Trophoblast cell (in vitro differentiated cells and primary cell): ENCODE data around the gene LGALSL.

Experiments used
- DNase-seq, 2 donors: peaks; one replicate each; pipeline ENCODE4 v3.0.0-alpha.2; 2016
- H2AFZ ChIP-seq: 2 replicates; pipeline ENCODE4 v1.6.1; 2013; ENCODE audit warnings: low read length, moderate library complexity, mild to moderate bottlenecking; ENCODE audit not compliant: insufficient read depth, poor library complexity
- H2AK5ac ChIP-seq: 2 replicates; pipeline ENCODE4 v1.6.1; 2013; ENCODE audit warnings: mild to moderate bottlenecking, low read length
- H2BK120ac ChIP-seq: 2 replicates; pipeline ENCODE4 v1.6.1; 2013; ENCODE audit warnings: low read length, mild to moderate bottlenecking, moderate library complexity; ENCODE audit not compliant: insufficient read depth, poor library complexity
- H2BK12ac ChIP-seq: 2 replicates; pipeline ENCODE4 v1.6.1; 2013; ENCODE audit warnings: mild to moderate bottlenecking, low read length, moderate library complexity
- H2BK5ac ChIP-seq: 2 replicates; pipeline ENCODE4 v1.6.1; 2013; ENCODE audit warnings: low read length, low read depth, moderate library complexity, mild to moderate bottlenecking; ENCODE audit not compliant: poor library complexity
- H3K14ac ChIP-seq: 2 replicates; pipeline ENCODE4 v1.6.1; 2013; ENCODE audit warnings: mild to moderate bottlenecking, low read length
- H3K18ac ChIP-seq: 2 replicates; pipeline ENCODE4 v1.6.1; 2013; ENCODE audit warnings: mild to moderate bottlenecking, low read length
- H3K23ac ChIP-seq: 2 replicates; pipeline ENCODE4 v1.6.1; 2013; ENCODE audit warnings: low read length
- H3K27ac ChIP-seq: 2 replicates; pipeline ENCODE4 v1.5.1; 2013; ENCODE audit warnings: low read depth, mild to moderate bottlenecking, inconsistent platforms, low read length, moderate library complexity
- H3K27me3 ChIP-seq: 2 replicates; pipeline ENCODE4 v1.6.1; 2013; ENCODE audit warnings: inconsistent platforms, mild to moderate bottlenecking, low read length, moderate library complexity; ENCODE audit not compliant: insufficient read depth
- H3K36me3 ChIP-seq, 2 experiments: 1 replicate in 1 of 2; 2 replicates in 1 of 2; pipeline ENCODE4 v1.6.1; 2013; ENCODE audit warnings: low read length in 2 of 2, mild to moderate bottlenecking in 2 of 2, moderate library complexity in 1 of 2; ENCODE audit not compliant: insufficient read depth in 2 of 2, control insufficient read depth in 1 of 2
- H3K4ac ChIP-seq: 2 replicates; pipeline ENCODE4 v1.6.1; 2013; ENCODE audit warnings: low read depth, mild to moderate bottlenecking, low read length, moderate library complexity
- H3K4me1 ChIP-seq, 2 experiments: 1 replicate in 1 of 2; 2 replicates in 1 of 2; pipeline ENCODE4 v1.6.1; 2013; ENCODE audit warnings: low read length in 2 of 2, mild to moderate bottlenecking in 2 of 2, moderate library complexity in 1 of 2; ENCODE audit not compliant: insufficient read depth in 2 of 2, control insufficient read depth in 1 of 2
- H3K4me2 ChIP-seq: 2 replicates; pipeline ENCODE4 v1.6.1; 2013; ENCODE audit warnings: inconsistent platforms, mild to moderate bottlenecking, low read length, moderate library complexity
- H3K4me3 ChIP-seq: 2 replicates; pipeline ENCODE4 v1.5.1; 2013; ENCODE audit warnings: mild to moderate bottlenecking, low read depth, low read length, inconsistent platforms
- H3K79me1 ChIP-seq: one replicate; pipeline ENCODE4 v1.6.1; 2013; ENCODE audit warnings: low read length
- H3K79me2 ChIP-seq: 2 replicates; pipeline ENCODE4 v1.6.1; 2013; ENCODE audit warnings: low read length, mild to moderate bottlenecking; ENCODE audit not compliant: control insufficient read depth, insufficient read depth, poor library complexity
- H3K9ac ChIP-seq: 2 replicates; pipeline ENCODE4 v1.6.1; 2013; ENCODE audit warnings: mild to moderate bottlenecking, low read length
- H3K9me3 ChIP-seq: 2 replicates; pipeline ENCODE4 v1.6.1; 2013; ENCODE audit warnings: low read depth, mild to moderate bottlenecking, control low read depth, inconsistent platforms, low read length; ENCODE audit not compliant: insufficient read depth
- H4K12ac ChIP-seq: 2 replicates; pipeline ENCODE4 v1.6.1; 2013; ENCODE audit warnings: low read depth, mild to moderate bottlenecking, low read length, moderate library complexity
- H4K8ac ChIP-seq: 2 replicates; pipeline ENCODE4 v1.6.1; 2013; ENCODE audit warnings: low read depth, mild to moderate bottlenecking, low read length, moderate library complexity
- H4K91ac ChIP-seq: one replicate; pipeline ENCODE4 v1.6.1; 2013; ENCODE audit warnings: low read depth, mild to moderate bottlenecking, low read length, moderate library complexity
- WGBS: extraction: QIAGEN DNeasy Blood & Tissue Kit; methylation state at CpG from one replicate; pipeline ENCODE4 v1.1.7; 2013; ENCODE audit warnings: missing lambda C conversion rate; ENCODE audit not compliant: insufficient read length, insufficient coverage; ENCODE audit errors: extremely low coverage; 5-methylcytosine and 5-hydroxymethylcytosine counted together

Gene LGALSL

DNA sequence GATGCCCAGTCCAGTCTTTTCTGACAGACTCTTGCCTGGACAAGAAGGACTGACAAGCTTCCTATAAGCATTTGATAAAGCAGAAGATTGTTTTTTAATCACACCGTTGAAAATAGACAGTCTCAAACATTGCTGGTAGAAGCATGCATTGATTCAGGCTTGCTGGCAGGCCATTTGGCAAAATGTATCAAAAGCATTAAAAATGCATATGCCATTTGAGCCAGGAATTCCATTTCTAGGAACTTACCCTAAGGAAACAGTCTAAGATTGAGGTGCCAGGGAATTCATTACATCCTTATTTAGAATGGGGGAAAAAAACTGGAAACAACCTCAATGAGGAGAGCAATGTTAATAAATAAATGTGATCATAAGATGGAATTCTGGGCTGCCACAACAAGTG is 20.7 kb downstream of the LGALSL start:
- H2BK12ac ChIP-seq = no peak overlapping the region
- WGBS = no CpG with 5 or more reads among the region's 1 CpG
- no peak overlapping the region for H3K27ac ChIP-seq

DNA sequence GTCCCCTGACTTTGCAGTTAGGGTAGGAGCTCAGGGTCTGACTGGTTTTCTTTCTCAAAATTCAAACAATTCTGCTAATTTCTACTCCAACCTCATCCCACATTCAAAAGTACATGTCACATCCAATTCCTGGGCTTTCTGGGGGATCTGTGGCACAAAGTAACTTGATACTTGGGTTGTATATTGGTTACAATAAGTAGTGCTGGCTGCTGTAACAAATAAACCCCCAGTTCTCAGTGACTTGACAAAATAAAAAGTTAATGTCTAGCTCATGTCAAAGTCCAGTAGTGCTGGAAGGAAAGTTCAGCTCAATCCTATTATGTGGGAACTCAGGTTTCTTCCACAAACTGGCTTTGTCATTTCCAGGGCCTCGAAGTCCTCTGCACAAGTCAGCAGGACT is 23.1 kb downstream of the LGALSL start:
- Histone ChIP-seq H3K4me1 (peaks cover 0 to 5% of the 10 kb centered on the region in 2 experiments), H3K4ac (no peak overlapping the region), H3K18ac (no peak overlapping the region), H2BK5ac (no peak overlapping the region), H3K4me3 (no peak overlapping the region), H3K4me2 (no peak overlapping the region), H3K79me2 (no peaks in the 10 kb centered on the region), H3K23ac (no peak overlapping the region), H2AFZ (no peak overlapping the region), H3K27ac (no peak overlapping the region), H4K91ac (no peak overlapping the region), H2BK12ac (no peak overlapping the region), H3K9ac (no peak overlapping the region), H3K27me3 (no peaks in the 10 kb centered on the region), H3K79me1 (peaks cover 2% of the 10 kb centered on the region), H4K12ac (no peak overlapping the region), H2BK120ac (no peak overlapping the region), H4K8ac (no peak overlapping the region), H2AK5ac (no peak overlapping the region), H3K14ac (no peak overlapping the region), H3K36me3 (no peaks in the 10 kb centered on the region), H3K9me3 (no peaks in the 10 kb centered on the region)
- no peak for DNase-seq
- no CpG with 5 or more reads among the region's 1 CpG for WGBS

More for the DNA sequence above, 20.7 kb downstream of the LGALSL start:
- Histone ChIP-seq H3K36me3 (no peaks in the 10 kb centered on the region), H3K4me1 (peaks cover 9 to 11% of the 10 kb centered on the region in 2 experiments), H3K14ac (no peak overlapping the region), H3K9me3 (no peaks in the 10 kb centered on the region), H2BK120ac (no peak overlapping the region), H4K8ac (no peak overlapping the region), H2AK5ac (no peak overlapping the region), H3K9ac (no peak overlapping the region), H3K4me2 (no peak overlapping the region), H3K4me3 (no peak overlapping the region), H3K27me3 (no peaks in the 10 kb centered on the region), H3K79me2 (no peaks in the 10 kb centered on the region), H3K4ac (no peak overlapping the region), H3K79me1 (peaks cover 2% of the 10 kb centered on the region), H2AFZ (no peak overlapping the region), H3K18ac (no peak overlapping the region), H4K12ac (no peak overlapping the region), H4K91ac (no peak overlapping the region), H3K23ac (no peak overlapping the region), H2BK5ac (no peak overlapping the region)
- DNase-seq = no peak

DNA sequence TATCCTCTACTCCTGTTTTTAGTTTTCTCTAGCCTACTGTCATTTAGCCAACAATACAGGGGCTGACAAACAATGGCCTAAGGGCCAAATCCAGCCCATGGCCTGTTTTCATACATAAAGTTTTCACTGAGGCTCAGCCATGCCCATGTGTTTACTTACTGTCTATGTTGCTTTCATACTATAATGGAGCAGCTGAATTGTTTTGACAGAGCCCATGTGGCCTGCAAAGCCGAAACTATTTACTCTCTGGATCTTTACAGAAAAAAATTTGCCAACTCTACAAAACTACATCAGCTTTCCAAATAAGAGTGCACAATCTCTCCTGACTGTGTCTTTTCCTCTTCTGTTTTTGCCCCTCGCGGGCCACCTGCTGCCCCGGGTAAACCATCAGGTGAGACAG is 24.0 kb downstream of the LGALSL start:
- Histone ChIP-seq H3K4me3 (no peak overlapping the region), H2BK5ac (no peak overlapping the region), H3K79me1 (peaks cover 2% of the 10 kb centered on the region), H4K8ac (no peak overlapping the region), H2AFZ (no peak overlapping the region), H2BK12ac (no peak overlapping the region), H2BK120ac (no peak overlapping the region), H3K4me1 (peaks cover 2 to 5% of the 10 kb centered on the region in 2 experiments), H3K4ac (no peak overlapping the region), H3K9me3 (no peaks in the 10 kb centered on the region), H2AK5ac (no peak overlapping the region), H3K79me2 (no peaks in the 10 kb centered on the region), H3K36me3 (no peaks in the 10 kb centered on the region), H3K27ac (no peak overlapping the region), H3K4me2 (no peak overlapping the region), H4K91ac (no peak overlapping the region), H4K12ac (no peak overlapping the region), H3K23ac (no peak overlapping the region), H3K14ac (no peak overlapping the region), H3K9ac (no peak overlapping the region), H3K27me3 (no peaks in the 10 kb centered on the region), H3K18ac (no peak overlapping the region)
- no CpG with 5 or more reads among the region's 4 CpGs for WGBS
- no peak for DNase-seq

DNA sequence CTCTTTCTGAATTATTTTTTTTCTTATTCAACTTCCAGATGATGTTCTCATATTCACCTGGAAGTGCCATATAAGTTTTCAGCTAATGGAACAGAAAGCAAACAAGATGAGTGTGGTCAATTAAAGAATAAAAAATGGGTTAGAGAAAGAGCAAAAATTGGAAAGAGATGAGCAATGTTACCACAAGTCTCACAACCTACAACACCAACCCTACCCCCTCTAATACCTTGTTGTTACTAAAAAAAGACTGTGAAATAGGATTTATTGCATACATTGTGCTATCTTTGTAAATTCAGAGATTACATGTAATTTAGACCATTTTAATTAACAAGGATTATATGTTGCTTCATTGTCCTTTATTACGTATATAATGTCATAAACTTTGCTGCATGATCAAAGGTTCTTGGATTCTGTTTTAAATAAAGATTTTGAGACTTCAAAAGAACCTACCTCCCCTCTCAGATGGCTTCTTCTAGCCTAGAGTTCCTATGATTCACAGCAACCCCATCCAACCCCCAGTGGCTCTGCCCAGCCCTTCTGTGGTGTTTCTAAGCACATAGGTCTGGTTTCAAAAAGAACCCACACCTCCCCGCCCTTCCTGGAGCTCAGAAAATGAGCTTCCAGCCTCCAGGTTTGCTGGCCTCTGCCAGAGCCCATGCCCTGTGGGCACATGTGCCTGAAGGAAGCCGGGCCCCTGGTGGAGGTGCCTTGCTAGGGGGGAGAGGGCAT is 24.7 kb downstream of the LGALSL start:
- H2AK5ac ChIP-seq = no peak overlapping the region
- H3K4me1 ChIP-seq = peaks cover 2 to 5% of the 10 kb centered on the region in 2 experiments
- H3K79me1 ChIP-seq = peaks cover 2% of the 10 kb centered on the region
- H3K27ac ChIP-seq = no peak overlapping the region
- no peaks in the 10 kb centered on the region for H3K79me2 ChIP-seq
- H3K4me3 ChIP-seq = no peak overlapping the region
- H3K23ac ChIP-seq = no peak overlapping the region
- H3K18ac ChIP-seq = peak overlapping the region; percentile 18
- H3K27me3 ChIP-seq = no peaks in the 10 kb centered on the region
- no peak overlapping the region for H3K4me2 ChIP-seq
- no peak overlapping the region for H3K9ac ChIP-seq
- H2BK120ac ChIP-seq = no peak overlapping the region
- H3K36me3 ChIP-seq = no peaks in the 10 kb centered on the region
- H3K4ac ChIP-seq = no peak overlapping the region
- H2BK5ac ChIP-seq = no peak overlapping the region
- peak overlapping the region; percentile 65 for H3K14ac ChIP-seq
- no peaks in the 10 kb centered on the region for H3K9me3 ChIP-seq
- no CpG with 5 or more reads among the region's 3 CpGs for WGBS
- peak overlapping the region; percentile 15 for H2BK12ac ChIP-seq
- no peak overlapping the region for H2AFZ ChIP-seq
- DNase-seq = peak in 1 of 2 donors; percentile 19
- H4K12ac ChIP-seq = no peak overlapping the region
- peak overlapping the region; percentile 35 for H4K8ac ChIP-seq
- H4K91ac ChIP-seq = no peak overlapping the region
